GM12892 (cell line): ENCODE data around the gene CDC14B.
A peak's percentile ranks its signal among the peaks of the same experiment; 100 is the strongest.

Experiments used
- DNase-seq: peaks from one replicate; pipeline ENCODE4 v3.0.0; 2011; ENCODE audit not compliant: insufficient read length
- FAIRE-seq: peaks from 2 replicates; lab custom pipeline; 2011; peaks lifted over from hg19 to GRCh38; lab: Jason Lieb, UNC
- POLR2A ChIP-seq: IDR thresholded peaks from 2 replicates; pipeline ENCODE4 v1.6.1; 2011; ENCODE audit warnings: low read depth, low read length, control low read depth
- POLR2AphosphoS5 ChIP-seq: IDR thresholded peaks from 2 replicates; pipeline ENCODE4 v1.6.1; 2011; ENCODE audit warnings: low read depth, low read length, control low read depth
- TAF1 ChIP-seq: IDR thresholded peaks from 2 replicates; pipeline ENCODE4 v1.6.1; 2011; ENCODE audit warnings: low read depth, mild to moderate bottlenecking, control low read depth, low read length, borderline replicate concordance

CDC14B gene

DNA sequence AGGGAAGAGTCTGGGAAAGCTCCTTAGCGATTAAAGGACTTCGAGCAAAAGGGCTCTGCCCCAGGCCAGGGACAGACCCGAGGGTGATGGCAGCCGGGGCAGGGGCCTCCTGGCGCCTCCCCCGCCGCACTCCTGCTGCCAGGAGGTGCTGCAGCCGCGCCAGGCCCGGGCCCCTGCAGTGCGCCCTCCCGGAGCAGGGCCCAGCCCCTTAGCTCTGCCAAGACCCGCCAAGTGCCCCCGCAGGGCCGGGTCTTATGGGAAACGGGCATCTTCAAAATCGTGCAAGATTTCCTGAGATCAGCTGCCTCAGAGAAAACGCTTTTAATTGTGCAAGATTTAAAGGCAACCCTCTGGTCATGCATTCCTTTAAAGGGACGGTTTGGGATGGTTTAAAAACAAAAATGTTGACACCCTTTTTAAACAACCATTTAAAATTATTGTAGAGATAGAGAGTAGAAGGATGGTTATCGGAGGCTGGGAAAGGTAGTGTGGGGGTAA is 52.4 kb downstream of the CDC14B start:
- DNase-seq (no peak), FAIRE-seq (no peak)
- TF ChIP-seq POLR2AphosphoS5 (no peak), POLR2A (no peak), TAF1 (no peak)

DNA sequence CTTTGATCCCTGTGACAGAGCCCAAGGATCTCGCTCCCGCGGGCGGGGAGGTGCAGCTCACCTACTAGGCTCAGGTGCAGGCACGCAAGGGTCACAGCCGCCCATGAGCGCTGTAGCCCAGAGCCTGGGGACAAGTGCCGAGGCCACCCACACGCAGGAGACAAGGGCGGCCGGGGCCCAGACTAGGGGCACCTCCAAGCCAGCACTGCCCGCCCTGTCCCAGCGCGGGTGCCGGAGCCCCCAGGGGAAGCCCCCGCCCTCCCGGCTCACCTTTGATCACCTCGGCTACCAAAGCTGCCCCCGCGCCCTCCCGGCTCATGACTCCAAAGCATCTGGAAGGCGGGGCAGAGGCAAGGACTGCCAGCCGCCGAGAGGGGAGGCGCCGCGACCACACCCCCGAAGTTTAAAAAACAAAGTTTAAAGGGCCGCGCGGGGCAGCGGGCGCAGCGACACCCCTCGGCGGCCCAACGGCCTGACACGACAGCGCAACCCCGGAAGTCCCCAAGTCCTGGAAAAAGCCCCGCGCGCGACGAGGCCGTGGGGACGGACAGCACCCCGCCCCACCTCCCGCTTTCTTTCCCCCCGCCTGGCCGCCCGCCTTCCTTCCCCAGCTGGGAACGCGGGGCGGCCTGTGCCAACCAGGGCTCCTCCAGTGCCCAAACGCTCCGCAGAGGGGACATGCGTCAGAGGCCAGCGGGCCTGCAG is 53.0 kb downstream of the CDC14B start:
- FAIRE-seq: peak; percentile 76
- TF ChIP-seq POLR2A: peak; percentile 38; the same call in 1 of the 2 replicates
- no peak for TF ChIP-seq TAF1
- DNase-seq: peak; percentile 75

DNA sequence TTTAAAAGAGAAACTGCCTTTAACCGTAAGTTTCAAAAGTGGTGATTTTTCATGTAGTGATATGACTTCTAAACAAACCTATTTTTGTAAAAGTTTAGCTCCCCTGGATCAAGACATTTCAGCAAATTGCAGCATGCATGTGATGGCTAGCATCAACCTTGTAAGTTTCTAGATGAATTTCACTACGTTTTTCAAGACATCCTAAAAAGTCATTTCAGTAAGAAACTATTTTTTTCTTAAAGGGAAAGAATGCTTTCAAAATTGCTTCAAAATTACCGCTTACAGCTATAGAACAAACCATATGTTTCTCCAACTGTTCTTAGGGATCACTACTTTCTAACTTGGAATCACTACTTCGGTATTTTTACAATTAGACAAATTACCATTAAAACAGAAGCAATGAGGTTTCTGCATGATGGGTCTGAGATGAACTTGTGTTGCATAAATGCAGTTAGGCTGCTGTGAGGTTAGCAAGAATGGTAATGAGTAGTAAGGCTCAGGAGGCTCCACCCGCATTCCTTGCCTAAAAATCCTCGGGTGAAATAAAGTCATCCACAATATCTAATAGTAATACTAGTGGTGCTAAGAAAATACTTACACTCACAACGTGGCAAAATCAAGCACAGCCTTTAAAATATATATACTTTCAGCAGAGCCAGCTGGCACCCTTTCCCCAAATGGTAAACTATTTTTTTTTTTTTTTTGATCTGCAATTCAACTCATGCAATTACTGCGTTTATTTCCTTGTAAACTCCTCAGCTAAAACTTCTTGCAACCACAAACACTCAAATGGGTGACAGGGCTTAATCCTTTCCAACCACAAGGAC is 53.8 kb downstream of the CDC14B start:
- FAIRE-seq (no peak), DNase-seq (no peak)
- TF ChIP-seq POLR2A: no peak
- no peak for TF ChIP-seq POLR2AphosphoS5
- TF ChIP-seq TAF1: no peak

DNA sequence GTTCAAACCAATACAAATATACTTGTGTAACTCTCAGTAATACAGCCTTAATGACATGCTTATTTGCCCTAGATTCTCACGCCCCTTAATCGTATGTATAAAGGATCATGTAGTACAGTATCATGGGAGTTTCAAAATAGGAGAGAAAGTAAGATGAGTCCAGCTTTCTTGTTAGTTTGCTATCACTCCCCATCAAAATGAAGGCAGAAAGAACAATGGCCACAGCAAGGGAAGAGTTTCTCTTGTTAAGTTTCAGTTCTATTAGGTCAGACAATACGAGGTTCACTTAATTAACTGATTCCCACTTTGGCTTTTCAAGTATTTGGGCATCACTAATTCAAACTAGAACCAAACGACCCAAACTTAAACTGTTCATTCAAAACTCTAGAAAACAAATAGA is 55.4 kb downstream of the CDC14B start:
- DNase-seq (no peak), FAIRE-seq (no peak)
- TF ChIP-seq POLR2AphosphoS5: no peak
- no peak for TF ChIP-seq TAF1
- TF ChIP-seq POLR2A: no peak

DNA sequence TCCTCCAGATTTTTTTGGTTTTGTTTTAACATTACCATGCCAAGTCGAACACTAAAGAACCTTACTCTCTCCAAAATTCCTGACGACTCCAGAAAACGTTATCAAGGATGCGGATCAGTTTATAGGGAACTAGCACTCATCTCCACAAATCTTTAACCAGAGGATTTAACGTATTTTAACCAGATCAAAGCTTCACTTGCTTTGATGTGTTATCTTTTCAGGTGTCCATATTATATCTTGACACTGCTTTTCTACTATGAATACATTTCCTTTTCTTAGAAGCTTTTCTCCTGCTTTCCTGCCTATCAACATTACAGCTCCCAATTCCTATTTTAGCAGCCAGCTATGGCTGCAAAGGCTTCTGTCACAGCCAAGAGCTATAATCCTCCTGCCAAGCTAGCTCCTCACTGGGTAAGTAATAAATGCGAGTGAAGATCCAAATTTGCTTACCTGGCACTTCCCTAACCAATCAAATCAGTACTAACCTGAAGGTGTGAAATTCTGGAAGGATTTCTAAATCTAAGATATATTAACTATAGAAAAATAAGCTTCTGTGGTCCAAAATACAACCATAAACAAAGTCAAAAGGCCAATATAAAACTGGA is 60.2 kb downstream of the CDC14B start:
- FAIRE-seq (no peak), DNase-seq (no peak)
- no peak for TF ChIP-seq POLR2A
- TF ChIP-seq TAF1: no peak
- TF ChIP-seq POLR2AphosphoS5: no peak

DNA sequence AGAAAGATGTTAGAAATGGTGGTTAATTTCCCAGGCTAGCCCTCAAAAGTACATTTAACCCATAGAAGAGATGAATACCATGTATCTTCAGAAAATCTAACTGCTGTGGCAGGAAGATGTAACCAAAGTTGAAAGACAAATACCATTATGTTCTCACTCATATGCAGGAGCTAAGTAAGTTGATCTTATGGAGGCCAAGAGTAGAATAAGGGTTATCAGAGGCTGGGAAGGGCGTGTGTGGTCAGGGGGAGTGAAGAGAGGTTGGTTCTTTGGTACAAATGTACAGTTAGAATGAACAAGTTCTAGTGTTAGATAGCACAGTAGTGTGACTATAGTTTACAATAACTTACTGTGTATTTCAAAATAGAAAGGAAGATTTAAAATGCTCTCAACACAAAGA is 61.7 kb downstream of the CDC14B start:
- TF ChIP-seq POLR2AphosphoS5 (no peak), POLR2A (no peak), TAF1 (no peak)
- FAIRE-seq (no peak), DNase-seq (no peak)

DNA sequence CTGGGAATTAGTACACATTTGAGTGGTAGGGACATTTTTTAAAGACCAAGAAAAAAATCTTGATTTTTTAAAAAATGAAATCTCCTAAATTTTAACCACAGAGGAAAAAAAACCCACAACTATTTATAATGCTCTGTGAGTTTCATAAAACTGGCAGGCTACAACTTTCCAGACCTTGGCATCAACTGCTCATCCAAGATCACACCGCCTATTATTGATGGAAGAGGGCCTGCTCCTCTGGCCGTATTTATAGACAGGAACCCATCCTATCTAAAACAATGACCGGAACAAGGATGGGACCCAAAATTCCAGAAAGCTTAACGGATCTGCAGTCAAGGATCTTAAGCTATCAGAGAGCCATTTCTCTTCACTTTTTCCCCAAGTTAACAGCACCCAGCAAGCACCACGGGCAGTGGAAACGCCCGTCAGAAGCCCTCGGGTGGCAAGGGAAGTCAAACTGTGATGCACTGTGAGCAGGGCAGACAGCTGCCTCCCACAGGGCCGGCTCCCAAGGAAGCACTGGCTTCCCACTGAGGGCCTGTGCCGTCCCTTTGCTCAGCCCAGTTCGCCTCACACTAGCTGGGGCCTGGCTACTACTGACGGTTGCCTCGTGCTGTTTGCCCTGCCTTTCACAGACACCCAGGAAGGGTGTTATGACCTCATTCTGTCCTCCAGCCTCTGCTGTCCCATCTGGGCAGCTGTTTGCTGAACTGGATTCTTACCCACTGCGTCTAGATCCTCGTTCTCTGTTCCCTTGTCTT is 62.8 kb downstream of the CDC14B start:
- TF ChIP-seq POLR2AphosphoS5 (no peak), TAF1 (no peak), POLR2A (no peak)
- DNase-seq (no peak), FAIRE-seq (no peak)

DNA sequence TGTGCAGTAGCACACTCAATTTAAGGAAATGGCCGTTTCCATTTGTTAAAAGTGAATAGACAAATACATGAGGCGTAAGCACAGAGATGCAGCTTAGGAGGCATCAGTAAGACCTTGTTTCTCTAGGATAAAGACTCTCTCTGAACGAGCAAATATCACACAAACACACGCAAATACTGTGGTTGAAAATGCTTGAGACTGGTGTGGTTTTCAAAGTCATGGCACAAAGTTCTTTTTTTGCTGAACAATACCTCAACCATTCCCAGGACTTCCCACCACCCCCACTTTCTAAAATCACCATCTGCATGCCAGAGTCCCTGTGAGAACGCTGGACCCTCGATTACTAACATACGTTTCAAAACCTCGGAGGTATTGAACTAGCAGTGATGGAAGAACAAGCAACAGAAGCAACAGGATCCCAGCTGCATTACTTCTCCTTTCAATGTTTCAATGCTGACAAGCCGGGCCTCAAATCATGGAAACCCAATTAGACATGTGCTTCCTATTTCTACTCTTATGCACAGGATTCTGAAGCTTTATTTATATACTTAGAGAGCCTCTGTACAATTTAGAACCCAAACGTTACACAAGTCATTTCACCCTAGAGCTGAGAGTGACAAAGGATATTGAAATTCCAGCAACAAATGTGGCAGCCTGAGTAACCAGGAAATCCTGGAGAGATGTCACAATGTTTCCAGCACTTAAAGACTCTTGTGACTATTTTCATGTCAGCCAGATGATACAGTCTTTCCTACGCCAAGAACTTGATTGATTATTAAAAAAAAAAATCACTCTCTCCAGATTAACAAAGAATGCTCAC is 63.9 kb downstream of the CDC14B start:
- DNase-seq: no peak
- TF ChIP-seq POLR2AphosphoS5: no peak
- TF ChIP-seq POLR2A: no peak
- TF ChIP-seq TAF1: no peak
- FAIRE-seq: no peak

DNA sequence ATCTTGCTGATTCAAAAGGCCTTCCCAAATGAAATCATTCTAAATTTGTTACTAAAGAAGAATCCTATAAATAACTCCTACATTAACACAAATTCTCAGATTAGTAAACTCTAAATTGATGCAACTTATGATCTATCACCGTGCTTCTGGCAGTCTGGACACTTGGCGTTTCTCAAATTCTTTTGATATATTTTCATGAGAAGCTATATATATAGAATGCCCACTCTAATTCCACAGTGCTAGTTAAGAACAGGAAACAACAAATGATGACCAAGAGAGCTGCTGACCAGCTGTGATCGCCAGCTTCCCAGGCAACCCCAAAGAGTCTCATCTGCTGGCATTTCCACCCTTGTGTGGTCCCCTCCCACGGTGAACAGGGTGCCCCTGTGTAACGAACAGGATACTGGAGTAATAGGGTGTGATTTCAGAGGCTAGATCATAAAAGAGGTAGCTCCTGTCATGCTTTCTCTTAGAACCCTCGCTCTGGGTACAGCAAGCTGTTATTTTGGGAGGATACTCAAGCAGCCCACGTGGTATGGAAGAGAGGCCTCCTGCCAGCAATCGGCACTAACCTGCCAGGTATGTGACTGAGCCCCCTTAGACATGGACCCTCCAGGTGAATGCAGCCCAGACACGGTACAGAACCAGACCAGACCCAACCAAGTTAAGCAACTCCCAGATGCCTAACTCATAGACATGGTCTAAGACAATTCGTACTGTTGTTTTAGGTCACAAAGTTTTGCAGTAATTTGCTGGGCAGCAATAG is 64.7 kb downstream of the CDC14B start:
- DNase-seq (no peak), FAIRE-seq (no peak)

DNA sequence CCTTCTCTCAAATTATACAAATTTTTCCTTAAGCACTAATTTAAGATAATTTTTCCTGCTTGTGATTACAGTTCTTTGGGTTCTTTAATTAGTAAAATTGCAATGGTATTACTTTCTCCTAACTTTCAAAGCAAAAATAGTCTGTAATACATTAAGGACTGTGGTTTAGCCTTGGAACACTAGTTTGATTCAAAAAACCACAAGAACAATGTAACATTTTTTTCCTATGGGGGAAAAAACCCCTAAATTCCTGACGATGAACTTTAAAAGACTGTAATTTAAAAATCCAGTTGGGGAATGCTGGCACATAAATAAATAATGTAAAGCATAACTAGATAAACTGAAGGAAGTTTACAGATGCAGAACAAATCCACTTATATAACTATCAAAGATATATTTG is 65.3 kb downstream of the CDC14B start:
- FAIRE-seq: no peak
- no peak for TF ChIP-seq TAF1
- no peak for TF ChIP-seq POLR2A
- no peak for TF ChIP-seq POLR2AphosphoS5
- no peak for DNase-seq

More for the DNA sequence above, 64.7 kb downstream of the CDC14B start:
- no peak for TF ChIP-seq POLR2AphosphoS5
- TF ChIP-seq TAF1: no peak
- no peak for TF ChIP-seq POLR2A
